ENCODE measurements around the gene B3GALNT2.

B3GALNT2 gene

DNA sequence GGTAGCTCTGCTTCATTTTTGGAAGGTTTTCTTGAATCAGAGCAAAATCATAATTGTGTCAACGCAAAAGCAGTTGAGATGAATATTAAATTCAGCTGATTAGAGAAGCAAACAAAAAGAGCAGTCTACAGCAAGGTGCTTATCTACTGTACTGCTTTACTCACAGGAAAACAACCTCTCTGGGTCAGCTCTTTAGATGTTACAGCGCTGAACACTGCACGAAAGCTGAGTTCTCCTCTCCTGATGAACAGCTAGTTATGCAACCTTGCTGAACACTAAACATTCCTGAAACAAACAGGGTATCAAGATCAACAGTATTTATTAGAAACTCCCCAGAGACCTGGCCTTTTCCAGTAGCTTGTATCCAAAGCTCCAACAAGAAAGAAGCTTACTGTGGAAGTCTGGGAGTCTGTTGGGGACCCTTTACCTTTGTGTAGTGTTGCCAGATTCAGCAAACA is 95.7 kb downstream of the B3GALNT2 start:
- no peak for DNase-seq

GRCh38 chr1:235407419-235407818 is 96.8 kb downstream of the B3GALNT2 start:
- DNase-seq, result no peak

GRCh38 chr1:235404190-235404589 is 100.1 kb downstream of the B3GALNT2 start:
- no peak for DNase-seq

- no peak for DNase-seq
These were observed 100.7 kb downstream of the B3GALNT2 start for GRCh38 chr1:235403593-235403992.

DNA sequence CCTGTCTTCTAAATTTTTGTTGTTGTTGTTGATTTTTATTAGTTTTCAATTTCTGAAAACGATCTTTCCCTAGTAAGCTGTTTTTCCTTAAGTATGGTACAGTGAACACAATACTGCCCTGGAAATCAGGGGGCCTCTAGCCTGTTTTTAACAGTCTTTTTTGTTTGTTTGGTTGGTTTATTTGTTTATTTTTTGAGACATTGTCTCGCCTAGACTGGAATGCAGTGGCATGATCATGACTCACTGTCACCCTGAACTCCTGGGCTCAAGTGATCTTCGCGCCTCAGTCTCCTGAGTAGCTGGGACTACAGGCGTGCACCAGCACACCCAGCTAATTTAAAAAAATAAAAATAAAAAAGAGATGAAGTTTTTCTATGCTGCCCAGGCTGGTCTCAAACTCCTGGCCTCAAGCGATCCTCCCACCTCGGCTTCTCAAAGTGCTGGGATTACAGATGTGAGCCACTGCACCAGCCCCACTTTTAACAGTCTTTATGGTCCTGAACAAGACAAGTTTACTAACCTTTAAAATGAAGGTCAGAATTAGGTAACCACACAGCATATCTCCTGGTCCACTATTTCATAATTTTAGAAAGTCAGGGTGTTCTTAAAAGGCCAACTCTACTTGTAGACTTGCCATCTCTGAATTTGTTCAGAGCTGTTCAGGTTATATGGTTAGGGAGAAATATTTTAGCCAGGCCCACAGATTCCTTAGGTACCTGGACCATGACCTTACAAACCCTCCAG is 101.6 kb downstream of the B3GALNT2 start:
- no peak for DNase-seq

GRCh38 chr1:235401251-235401650 is 103.0 kb downstream of the B3GALNT2 start:
- no peak for DNase-seq

Data from CD4-positive, alpha-beta T cell treated with Interleukin-1 beta for 1 hour (primary cell).